Measurements from ENCODE around the gene DNAAF8. TPM values are rescaled to one million over a fixed set of nuclear protein-coding genes. Genes with fewer than 3 reads are reported as not detected.
A peak's percentile ranks its signal among the peaks of the same experiment; 100 is the strongest.

The DNAAF8 gene
- total and polyA plus RNA-seq, 7 donors: 0.14 to 1.2 (median 0.60) TPM

- no peak for TF ChIP-seq POLR2AphosphoS5 (IDR thresholded peaks at IDR 0.05)
- no peak for TF ChIP-seq EP300 (IDR thresholded peaks at IDR 0.05)
- no peak for TF ChIP-seq POLR2A (IDR thresholded peaks at IDR 0.05)
- no peak for TF ChIP-seq CTCF (IDR thresholded peaks at IDR 0.05)
- no peak overlapping the region for H3K27ac ChIP-seq
- peaks cover 0 to 7% (median 3%) of the 10 kb centered on the region in 4 donors for H3K4me1 ChIP-seq
- no peaks in the 10 kb centered on the region for H3K9me3 ChIP-seq
- no peaks in the 10 kb centered on the region for H3K27me3 ChIP-seq
- intact Hi-C loops (cut with DNase I): no loop called here
- WGBS, 2 donors: 94 to 95% methylated on average over 27 of the region's 27 CpGs
- no peak overlapping the region for H3K4me3 ChIP-seq
- peaks cover 7 to 79% (median 37%) of the 10 kb centered on the region in 4 donors for H3K36me3 ChIP-seq
- peak; percentile 63 for DNase-seq
Measured at GRCh38 chr16:4686497-4687210, 47.7 kb upstream of the DNAAF8 start.

GRCh38 chr16:4687416-4687815, 46.9 kb upstream of the DNAAF8 start:
- Histone ChIP-seq H3K36me3 (peaks cover 7 to 72% (median 34%) of the 10 kb centered on the region in 4 donors), H3K4me1 (peaks cover 0 to 8% (median 3%) of the 10 kb centered on the region in 4 donors), H3K9me3 (no peaks in the 10 kb centered on the region), H3K27me3 (no peaks in the 10 kb centered on the region), H3K27ac (no peak overlapping the region), H3K4me3 (no peak overlapping the region)
- TF ChIP-seq POLR2A (IDR thresholded peaks at IDR 0.05) (no peak), EP300 (IDR thresholded peaks at IDR 0.05) (no peak), POLR2AphosphoS5 (IDR thresholded peaks at IDR 0.05) (no peak), CTCF (IDR thresholded peaks at IDR 0.05) (no peak)
- 89 to 91% methylated on average over 8 of the region's 8 CpGs for WGBS, 2 donors
- DNase-seq: no peak
- intact Hi-C loops (cut with DNase I): no loop called here

DNA sequence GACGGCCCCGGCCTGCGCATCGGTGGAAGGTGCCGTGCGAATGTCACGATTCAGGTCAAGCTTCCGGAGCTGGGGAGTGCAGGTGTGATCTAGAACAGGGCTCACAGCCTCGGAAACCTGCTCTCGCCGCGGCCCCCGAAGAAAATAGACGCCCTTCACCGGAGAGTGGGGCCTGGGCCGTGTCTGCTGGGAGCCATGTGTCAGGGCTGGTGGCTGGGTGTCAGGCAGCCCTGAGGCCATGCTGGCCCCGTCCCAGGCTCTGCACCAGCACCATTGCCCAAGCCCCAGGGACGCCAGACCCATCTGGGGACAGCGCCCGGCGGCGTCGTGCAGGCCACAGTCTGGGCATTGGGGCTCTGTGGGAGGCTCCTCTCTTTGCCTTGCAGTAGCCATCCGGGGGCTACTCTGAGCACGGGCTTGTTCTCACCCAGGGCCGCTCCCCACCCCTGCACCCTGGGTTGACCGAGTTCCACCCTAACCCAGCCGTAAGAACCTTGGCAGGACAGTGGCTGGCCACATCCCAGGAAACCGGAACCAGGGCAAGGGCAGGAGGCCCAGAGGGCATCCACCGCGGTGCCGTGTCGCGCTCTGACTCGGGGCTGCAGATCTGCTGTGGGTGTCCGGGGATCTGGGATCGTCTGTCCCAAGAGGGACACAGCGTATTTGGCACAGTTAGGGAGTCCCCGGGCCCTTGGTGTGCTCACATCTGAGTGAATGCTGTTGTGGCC, 46.2 kb upstream of the DNAAF8 start:
- H3K36me3 ChIP-seq: peaks cover 7 to 65% (median 33%) of the 10 kb centered on the region in 4 donors
- DNase-seq: peak; percentile 66
- 95% methylated on average over 39 of the region's 39 CpGs for WGBS, 2 donors

DNA sequence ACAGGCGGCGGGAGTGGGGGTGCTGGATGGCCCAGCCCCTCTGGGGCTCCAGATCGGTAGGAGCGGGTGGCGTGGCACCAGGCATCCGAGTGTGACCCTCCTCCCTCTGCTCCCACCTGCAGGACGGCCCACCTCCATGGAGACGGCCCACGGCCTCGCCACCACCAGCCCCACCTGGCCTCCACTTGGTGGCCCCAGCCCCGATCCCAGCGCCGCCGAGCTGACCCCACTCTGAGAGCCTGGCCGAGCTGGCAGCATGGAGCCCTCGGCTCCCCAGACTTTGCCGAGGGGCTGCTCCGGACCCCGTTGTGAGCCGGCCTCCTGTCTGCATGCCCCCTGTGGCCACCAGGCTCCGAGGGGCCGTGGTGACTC, 45.7 kb upstream of the DNAAF8 start:
- Histone ChIP-seq H3K4me1 (peaks cover 0 to 11% (median 8%) of the 10 kb centered on the region in 4 donors), H3K36me3 (peaks cover 7 to 59% (median 30%) of the 10 kb centered on the region in 4 donors), H3K27me3 (no peaks in the 10 kb centered on the region), H3K4me3 (no peak overlapping the region), H3K27ac (no peak overlapping the region), H3K9me3 (no peaks in the 10 kb centered on the region)
- intact Hi-C loops (cut with DNase I): no loop called here
- peak; percentile 61 for DNase-seq
- TF ChIP-seq POLR2AphosphoS5 (IDR thresholded peaks at IDR 0.05) (no peak), CTCF (IDR thresholded peaks at IDR 0.05) (no peak), EP300 (IDR thresholded peaks at IDR 0.05) (no peak), POLR2A (IDR thresholded peaks at IDR 0.05) (no peak)
- 95% methylated on average over 22 of the region's 22 CpGs for WGBS, 2 donors

More for the DNA sequence above, 46.2 kb upstream of the DNAAF8 start:
- no peaks in the 10 kb centered on the region for H3K9me3 ChIP-seq
- TF ChIP-seq POLR2AphosphoS5 (IDR thresholded peaks at IDR 0.05): no peak
- TF ChIP-seq EP300 (IDR thresholded peaks at IDR 0.05): no peak
- no peak for TF ChIP-seq POLR2A (IDR thresholded peaks at IDR 0.05)
- TF ChIP-seq CTCF (IDR thresholded peaks at IDR 0.05): no peak
- peaks cover 0 to 11% (median 8%) of the 10 kb centered on the region in 4 donors for H3K4me1 ChIP-seq
- no peak overlapping the region for H3K4me3 ChIP-seq
- no peak overlapping the region for H3K27ac ChIP-seq
- H3K27me3 ChIP-seq: no peaks in the 10 kb centered on the region
- intact Hi-C loops (cut with DNase I): no loop called here
